AG08396 (cell line): Measurements from ENCODE around the gene MORC3.
"Not testable (repeated sequence)": the region's sequence is repeated elsewhere in the genome, so short reads cannot be mapped to it uniquely, and the experiment has no call there.

Experiments used
- DNase-seq: peaks from one replicate; pipeline ENCODE4 v3.0.0; 2012; ENCODE audit warnings: low spot score, mixed read lengths

Gene MORC3

DNA sequence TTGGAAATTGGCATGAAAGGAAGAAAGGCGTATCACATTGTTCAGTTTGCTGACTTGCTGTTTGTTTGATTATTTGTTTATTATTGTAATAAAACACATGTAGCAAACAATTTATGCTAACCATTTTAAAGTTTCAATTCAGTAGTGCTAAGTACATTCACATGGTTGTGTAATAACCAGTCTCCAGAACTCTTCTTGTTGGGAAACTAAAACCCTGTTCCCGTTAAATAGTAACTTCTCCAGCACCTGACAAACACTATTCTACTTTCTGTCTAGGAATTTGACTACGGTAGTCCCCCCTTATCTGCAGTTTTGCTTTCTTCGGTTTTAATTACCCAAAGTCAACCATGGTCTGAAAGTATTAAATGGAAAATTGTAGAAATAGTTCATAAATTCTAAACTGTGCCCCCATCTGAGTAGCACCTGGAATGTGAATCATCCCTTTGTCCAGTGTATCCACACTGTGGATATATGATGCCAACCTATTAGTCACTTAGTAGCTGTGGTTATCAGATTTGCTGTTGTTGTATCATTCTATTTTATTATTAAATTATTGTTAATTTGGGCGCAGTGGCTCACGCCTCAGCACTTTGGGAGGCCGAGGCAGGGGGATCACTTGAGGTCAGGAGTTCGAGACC lies 5.5 kb downstream of the MORC3 start:
- DNase-seq = no peak

GRCh38 chr21:36330904-36331303 lies 10.9 kb downstream of the MORC3 start:
- peak; percentile 39 for DNase-seq

GRCh38 chr21:36337099-36337509 lies 17.1 kb downstream of the MORC3 start:
- DNase-seq = peak; percentile 40

GRCh38 chr21:36338975-36339374 lies 19.0 kb downstream of the MORC3 start:
- DNase-seq = no peak

GRCh38 chr21:36342581-36342980 lies 22.6 kb downstream of the MORC3 start:
- DNase-seq = not testable (repeated sequence)

- DNase-seq = no peak
These were observed 24.9 kb downstream of the MORC3 start for GRCh38 chr21:36344931-36345330.

DNA sequence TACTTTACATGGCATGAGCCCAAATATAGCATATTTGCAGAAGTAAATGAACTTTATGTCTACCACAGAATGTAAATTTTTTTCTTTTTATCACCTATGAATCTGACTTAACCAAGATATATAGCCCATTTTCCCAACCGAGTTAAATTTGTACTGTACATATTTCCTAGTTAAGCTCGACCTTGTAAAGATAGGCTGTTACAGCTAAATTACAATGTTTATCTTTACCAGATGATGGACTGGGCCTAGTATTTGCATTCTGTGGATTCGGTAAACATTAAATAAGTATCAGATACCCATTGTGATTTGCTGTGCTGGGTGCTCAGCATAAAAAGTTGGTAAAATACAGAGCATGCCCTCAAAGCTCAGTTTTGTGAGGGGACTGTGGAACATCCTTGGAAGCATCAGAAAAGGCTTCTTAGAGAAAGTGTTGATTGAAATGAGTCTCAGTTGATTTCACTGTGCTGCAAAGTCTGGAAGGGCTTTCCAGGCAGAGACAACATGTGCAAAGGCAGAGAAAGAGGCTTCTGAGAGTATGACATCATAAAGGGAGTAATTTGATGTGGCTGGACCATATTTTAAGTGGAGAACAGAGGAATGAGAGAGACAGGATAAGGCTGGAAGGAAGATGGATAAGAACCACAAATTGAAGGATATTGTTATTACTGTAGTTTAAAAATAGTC lies 27.4 kb downstream of the MORC3 start:
- DNase-seq = no peak

- DNase-seq = no peak
These were observed 27.9 kb downstream of the MORC3 start for GRCh38 chr21:36347962-36348328.

- no peak for DNase-seq
These were observed 29.3 kb downstream of the MORC3 start for GRCh38 chr21:36349315-36349714.

DNA sequence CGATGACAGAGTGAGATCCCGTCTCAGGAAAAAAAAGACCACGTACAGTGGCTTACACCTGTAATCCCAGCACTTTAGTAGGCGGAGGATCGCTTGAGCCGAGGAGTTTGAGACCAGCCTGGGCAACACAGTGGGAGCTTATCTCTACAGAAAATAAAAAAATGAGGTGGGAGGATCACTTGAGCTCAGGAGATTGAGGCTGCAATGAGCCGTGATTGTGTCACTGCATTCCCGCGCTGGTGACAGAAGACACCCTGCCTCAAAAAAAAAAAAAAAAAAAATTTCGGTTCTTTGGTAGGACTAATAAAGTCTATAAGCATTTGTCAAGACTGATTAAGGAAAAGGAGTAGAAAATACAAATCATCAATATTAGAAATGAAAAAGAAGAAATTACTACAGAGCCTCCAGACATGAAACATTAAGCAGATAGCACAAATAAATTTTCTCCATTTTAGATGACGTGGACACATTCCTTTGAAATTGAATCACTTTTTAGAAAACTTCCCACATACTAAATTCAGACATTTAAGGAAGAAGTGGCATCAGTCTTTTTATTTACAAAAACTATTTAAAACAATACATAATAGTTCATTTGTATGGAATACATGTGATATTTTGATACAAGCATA lies 30.4 kb downstream of the MORC3 start:
- peak; percentile 11 for DNase-seq

DNA sequence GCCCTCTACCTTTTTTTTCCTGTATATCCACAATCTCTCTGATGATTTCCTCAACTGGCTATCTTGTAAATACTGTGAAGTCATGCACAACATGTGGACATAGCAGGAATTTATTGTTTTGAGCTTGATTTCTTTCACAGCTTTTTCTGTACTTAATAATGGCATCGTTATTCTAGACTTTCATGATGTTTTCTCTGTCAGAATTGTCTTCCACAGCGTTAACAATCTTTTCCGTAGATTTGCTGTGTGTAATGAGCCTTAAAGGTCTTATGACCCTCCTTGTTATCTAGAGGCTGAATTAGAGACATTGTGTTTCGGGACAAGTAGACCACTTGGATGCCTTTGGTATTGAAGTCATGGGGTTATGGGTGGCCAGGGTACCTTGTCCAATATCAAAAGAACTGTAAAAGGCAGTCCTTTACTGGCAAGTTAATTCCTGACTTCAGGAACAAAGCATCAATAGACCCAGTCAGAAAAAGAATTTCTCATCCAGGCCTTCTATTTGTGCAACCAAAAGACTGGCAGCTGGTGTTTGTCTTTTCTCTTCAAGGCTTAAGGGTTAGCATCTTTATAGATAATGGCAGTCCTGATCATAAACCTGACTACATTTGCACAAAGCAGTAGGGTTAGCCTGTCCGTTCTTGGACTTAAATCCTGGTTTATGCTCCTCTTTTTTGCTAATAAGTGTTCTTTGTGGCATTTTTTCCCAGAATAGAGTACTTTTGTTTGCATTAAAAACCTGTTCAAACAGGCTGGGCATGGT lies 35.1 kb downstream of the MORC3 start:
- DNase-seq = no peak

DNA sequence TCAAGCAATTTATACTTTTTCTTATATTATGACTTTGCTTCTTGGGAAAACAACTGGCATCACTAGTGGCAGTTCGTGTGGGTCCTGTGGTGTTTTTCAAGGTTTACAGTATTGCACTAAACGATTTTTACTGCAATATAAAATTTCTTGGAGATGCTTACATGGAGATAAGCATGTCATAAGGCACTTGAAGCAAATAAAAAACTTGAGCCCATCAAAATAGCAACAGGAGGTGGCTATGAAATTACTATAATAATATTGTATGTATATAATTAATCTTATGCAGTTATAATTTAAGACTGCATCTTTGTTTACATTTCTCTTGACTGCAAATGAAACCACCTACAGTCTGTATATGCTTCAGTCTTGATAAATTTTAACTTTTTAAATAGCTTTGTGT lies 35.9 kb downstream of the MORC3 start:
- DNase-seq = no peak

GRCh38 chr21:36359185-36359584 lies 39.2 kb downstream of the MORC3 start:
- no peak for DNase-seq

- DNase-seq = no peak
These were observed 49.2 kb downstream of the MORC3 start for GRCh38 chr21:36369064-36369685.

DNA sequence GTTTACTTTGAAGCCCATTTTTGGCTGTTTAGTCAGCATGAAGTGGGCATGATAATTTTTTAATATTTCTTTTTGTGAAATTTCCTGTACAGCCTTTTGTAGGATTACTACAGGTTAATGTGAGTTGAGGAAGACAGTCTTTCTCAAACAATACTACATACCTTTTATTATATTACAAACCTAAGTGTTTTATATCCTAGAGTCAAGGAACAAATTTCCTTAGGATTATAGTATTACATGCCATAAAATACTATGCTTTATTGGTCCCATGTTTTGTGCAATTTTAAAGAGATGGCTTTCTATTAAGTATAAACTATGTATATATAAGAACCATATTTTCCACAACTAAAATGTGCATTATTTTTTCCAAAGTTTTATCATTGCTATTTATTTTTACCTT lies 56.0 kb downstream of the MORC3 start:
- no peak for DNase-seq

GRCh38 chr21:36377391-36377842 lies 57.4 kb downstream of the MORC3 start:
- DNase-seq = no peak

DNA sequence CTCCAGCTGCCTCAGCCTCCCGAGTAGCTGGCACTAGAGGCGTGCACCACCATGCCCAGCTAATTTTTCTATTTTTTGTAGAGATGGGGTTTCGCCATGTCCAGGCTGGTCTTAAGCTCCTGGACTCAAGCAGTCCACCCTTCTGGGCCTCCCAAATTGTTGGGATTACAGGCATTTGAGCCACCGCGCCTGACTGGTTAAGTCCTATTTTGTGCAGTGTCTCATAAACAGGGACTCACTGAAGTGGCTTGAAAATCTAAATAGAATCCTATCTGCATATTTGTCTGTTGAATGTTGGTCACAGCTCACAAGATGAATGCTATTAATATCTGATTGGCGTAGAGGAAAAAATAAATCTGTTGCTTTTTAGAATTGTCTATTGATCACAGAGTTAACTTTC lies 59.3 kb downstream of the MORC3 start:
- peak; percentile 21 for DNase-seq

DNA sequence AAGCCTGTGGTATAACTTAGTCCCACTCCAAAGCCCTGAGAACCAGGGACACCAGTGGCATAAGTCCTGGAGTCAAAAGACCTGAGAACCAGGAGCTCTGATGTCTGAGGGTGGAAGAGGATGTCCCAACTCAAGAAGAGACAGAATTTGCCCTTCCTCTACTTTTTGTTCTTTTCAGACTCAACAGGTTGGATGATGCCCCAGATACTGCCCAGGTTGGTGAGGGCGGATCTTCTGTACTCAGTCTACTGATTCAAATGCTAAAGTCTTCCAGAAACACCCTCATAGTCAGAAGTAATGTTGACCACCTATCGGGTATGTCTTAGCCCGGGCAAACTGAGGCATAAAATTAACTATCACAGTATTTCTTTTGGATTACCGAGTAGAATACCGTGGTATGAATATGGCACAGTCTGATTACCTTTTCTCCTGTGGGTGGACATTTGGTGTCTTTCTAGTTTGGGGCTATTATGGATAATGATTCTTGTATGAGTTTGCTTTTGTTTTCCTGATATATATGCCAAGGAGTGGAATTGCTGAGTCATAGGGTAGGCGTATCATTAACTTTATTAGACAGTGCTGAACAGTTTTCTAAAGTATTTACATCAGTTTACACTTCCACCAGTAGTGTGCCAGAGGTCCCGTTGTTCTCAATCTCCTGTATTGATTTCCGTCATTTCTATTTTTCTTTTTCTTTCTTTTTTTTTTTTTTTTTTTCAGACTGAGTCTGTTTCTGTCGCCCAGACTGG lies 62.0 kb downstream of the MORC3 start:
- DNase-seq = no peak

DNA sequence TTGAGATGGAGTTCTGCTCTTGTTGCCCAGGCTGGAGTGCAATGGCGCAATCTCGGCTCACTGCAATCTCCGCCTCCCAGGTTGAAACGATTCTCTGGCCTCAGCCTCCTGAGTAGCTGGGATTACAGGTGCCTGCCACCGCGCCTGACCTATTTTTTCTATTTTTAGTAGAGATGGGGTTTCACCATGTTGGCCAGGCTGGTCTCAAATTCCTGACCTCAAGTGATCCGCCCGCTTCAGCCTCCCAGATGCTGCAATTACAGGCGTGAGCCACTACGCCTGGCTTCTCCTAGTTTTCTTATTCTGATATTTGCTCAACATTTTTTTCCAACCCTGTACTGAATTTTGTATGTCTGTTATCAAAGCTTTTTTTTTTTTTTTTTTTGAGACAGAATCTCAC lies 62.7 kb downstream of the MORC3 start:
- not testable (repeated sequence) for DNase-seq

DNA sequence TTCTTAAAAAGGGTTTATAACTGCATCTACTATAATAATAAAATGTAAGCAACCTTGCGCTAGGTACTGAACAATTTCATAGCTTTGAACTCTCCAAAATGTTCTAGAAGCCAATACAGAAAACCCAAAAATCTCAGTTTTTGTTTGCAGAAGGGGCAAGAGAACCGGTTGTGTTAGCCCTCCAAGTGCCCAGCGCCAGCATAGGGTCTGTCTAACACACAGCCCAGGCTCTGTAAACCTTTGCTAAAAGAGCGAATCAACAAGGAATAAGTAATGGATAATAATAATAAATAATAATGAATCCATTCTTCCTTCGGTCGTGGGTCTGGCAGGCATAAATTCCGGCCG lies 64.9 kb downstream of the MORC3 start:
- DNase-seq = no peak

- DNase-seq = peak; percentile 97
These were observed 65.4 kb downstream of the MORC3 start, which contains the start of gene CHAF1B for GRCh38 chr21:36385233-36386030. TSS of gene CHAF1B (plus strand) at chr21:36385392. CDS start at chr21:36386137, 745 bp downstream.
